ENCODE data around the gene TSEN15. TPM values are rescaled to one million over a fixed set of nuclear protein-coding genes. Genes with fewer than 3 reads are reported as not detected.

TSEN15 gene
- total RNA-seq (25.6 TPM), polyA plus RNA-seq (ENCODE audit: insufficient read depth, low read depth, low replicate concordance) (24.7 TPM)
- long read RNA-seq, donor 1, partial matches to known transcripts = 0 of 13 reads
- long read RNA-seq, donor 1, other reads (novel, unspliced or antisense) = 0 of 13 reads
- long read RNA-seq, donor 2, transcript TSEN15-208 (4 exons, 2,219 nt) = major isoform, 8 of 19 reads
- long read RNA-seq, donor 2, transcript TSEN15-216 (5 exons, 1,986 nt) = minor isoform, 6 of 19 reads
- long read RNA-seq, donor 2, partial matches to known transcripts = 0 of 19 reads
- long read RNA-seq, donor 2, other reads (novel, unspliced or antisense) = 0 of 19 reads
- long read RNA-seq, donor 3, transcript TSEN15-216 (5 exons, 1,986 nt) = major isoform, 8 of 13 reads
- long read RNA-seq, donor 3, partial matches to known transcripts = 0 of 13 reads
- long read RNA-seq, donor 3, other reads (novel, unspliced or antisense) = 0 of 13 reads
- long read RNA-seq, donor 4, transcript TSEN15-216 (5 exons, 1,986 nt) = major isoform, 8 of 20 reads
- long read RNA-seq, donor 4, partial matches to known transcripts = 6 of 20 reads
- long read RNA-seq, donor 4, other reads (novel, unspliced or antisense) = 0 of 20 reads
- long read RNA-seq, donor 5, partial matches to known transcripts = 0 of 2 reads
- long read RNA-seq, donor 5, other reads (novel, unspliced or antisense) = 0 of 2 reads
- long read RNA-seq, donor 6, transcript TSEN15-216 (5 exons, 1,986 nt) = minor isoform, 5 of 33 reads
- long read RNA-seq, donor 6, transcript TSEN15-203 (4 exons, 1,844 nt) = minor isoform, 7 of 33 reads
- long read RNA-seq, donor 6, transcript TSEN15-208 (4 exons, 2,219 nt) = major isoform, 9 of 33 reads
- long read RNA-seq, donor 6, partial matches to known transcripts = 9 of 33 reads
- long read RNA-seq, donor 6, other reads (novel, unspliced or antisense) = 0 of 33 reads
- long read RNA-seq, donor 7, transcript TSEN15-216 (5 exons, 1,986 nt) = major isoform, 12 of 25 reads
- long read RNA-seq, donor 7, transcript TSEN15-203 (4 exons, 1,844 nt) = minor isoform, 9 of 25 reads
- long read RNA-seq, donor 7, partial matches to known transcripts = 1 of 25 reads
- long read RNA-seq, donor 7, other reads (novel, unspliced or antisense) = 1 of 25 reads
- long read RNA-seq, donor 8, transcript TSEN15-216 (5 exons, 1,986 nt) = minor isoform, 5 of 21 reads
- long read RNA-seq, donor 8, transcript TSEN15-208 (4 exons, 2,219 nt) = major isoform, 11 of 21 reads
- long read RNA-seq, donor 8, partial matches to known transcripts = 0 of 21 reads
- long read RNA-seq, donor 8, other reads (novel, unspliced or antisense) = 0 of 21 reads
- long read RNA-seq, donor 9, partial matches to known transcripts = 0 of 8 reads
- long read RNA-seq, donor 9, other reads (novel, unspliced or antisense) = 0 of 8 reads
- long read RNA-seq, donor 10, transcript TSEN15-203 (4 exons, 1,844 nt) = minor isoform, 5 of 14 reads
- long read RNA-seq, donor 10, transcript TSEN15-216 (5 exons, 1,986 nt) = major isoform, 7 of 14 reads
- long read RNA-seq, donor 10, partial matches to known transcripts = 0 of 14 reads
- long read RNA-seq, donor 10, other reads (novel, unspliced or antisense) = 0 of 14 reads

- Histone ChIP-seq H3K27me3 (ENCODE audit: control insufficient read depth, insufficient read depth, low read length) (no peaks in the 10 kb centered on the region), H3K4me1 (ENCODE audit: control insufficient read depth in 2 of 3, insufficient read depth in 2 of 3, low read depth in 1 of 3, low read length in 3 of 3) (peaks cover 4 to 14% (median 7%) of the 10 kb centered on the region in 3 donors), H3K4me3 (ENCODE audit: low read length in 3 of 3) (peak within 1 kb of the TSS; percentile 76 to 95 (median 86)), H3K9me3 (ENCODE audit: control insufficient read depth in 2 of 3, insufficient read depth in 1 of 3, low read length in 3 of 3) (no peaks in the 10 kb centered on the region), H3K9ac (ENCODE audit: low read length in 3 of 3) (peak within 1 kb of the TSS; percentile 71 to 86 (median 85)), H3K36me3 (ENCODE audit: control insufficient read depth in 2 of 3, insufficient read depth in 3 of 3, low read length in 3 of 3) (no peaks in the 10 kb centered on the region), H3K27ac (ENCODE audit: low read depth in 2 of 2, low read length in 2 of 2) (peak within 1 kb of the TSS; percentile 65 to 80)
- intact Hi-C loops (cut with DNase I) = no loop called here
- peak; percentile 86 to 93 (median 91) for DNase-seq
- TF ChIP-seq CTCF (IDR thresholded peaks at IDR 0.05; ENCODE audit: borderline replicate concordance, extremely low read depth, insufficient read depth) = peak; percentile 9
- FAIRE-seq = no peak
Measured at GRCh38 chr1:184051485-184052193, at the start of gene TSEN15. Gene TSEN15 (plus strand): TSS chr1:184051730. CDS start chr1:184051756, 26 bp downstream.

- Histone ChIP-seq H3K4me1 (ENCODE audit: control insufficient read depth in 2 of 3, insufficient read depth in 2 of 3, low read depth in 1 of 3, low read length in 3 of 3) (no peaks in the 10 kb centered on the region), H3K4me3 (ENCODE audit: low read length in 3 of 3) (no peak overlapping the region), H3K9me3 (ENCODE audit: control insufficient read depth in 2 of 3, insufficient read depth in 1 of 3, low read length in 3 of 3) (no peaks in the 10 kb centered on the region), H3K9ac (ENCODE audit: low read length in 3 of 3) (no peak overlapping the region), H3K27ac (ENCODE audit: low read depth in 2 of 2, low read length in 2 of 2) (no peak overlapping the region), H3K36me3 (ENCODE audit: control insufficient read depth in 2 of 3, insufficient read depth in 3 of 3, low read length in 3 of 3) (no peaks in the 10 kb centered on the region), H3K27me3 (ENCODE audit: control insufficient read depth, insufficient read depth, low read length) (no peaks in the 10 kb centered on the region)
- intact Hi-C loops (cut with DNase I) = no loop called here
- no peak for DNase-seq
- FAIRE-seq = no peak
- no peak for TF ChIP-seq CTCF (IDR thresholded peaks at IDR 0.05; ENCODE audit: borderline replicate concordance, extremely low read depth, insufficient read depth)
Measured at GRCh38 chr1:184002071-184002470, 49.5 kb upstream of the TSEN15 start.

- intact Hi-C loops (cut with DNase I) = no loop called here
- no peak overlapping the region for H3K4me3 ChIP-seq (ENCODE audit: low read length in 3 of 3)
- no peaks in the 10 kb centered on the region for H3K9me3 ChIP-seq (ENCODE audit: control insufficient read depth in 2 of 3, insufficient read depth in 1 of 3, low read length in 3 of 3)
- H3K9ac ChIP-seq (ENCODE audit: low read length in 3 of 3) = no peak overlapping the region
- no peaks in the 10 kb centered on the region for H3K27me3 ChIP-seq (ENCODE audit: control insufficient read depth, insufficient read depth, low read length)
- no peak for TF ChIP-seq CTCF (IDR thresholded peaks at IDR 0.05; ENCODE audit: borderline replicate concordance, extremely low read depth, insufficient read depth)
- H3K27ac ChIP-seq (ENCODE audit: low read depth in 2 of 2, low read length in 2 of 2) = no peak overlapping the region
- FAIRE-seq (no peak), DNase-seq (no peak)
- H3K4me1 ChIP-seq (ENCODE audit: control insufficient read depth in 2 of 3, insufficient read depth in 2 of 3, low read depth in 1 of 3, low read length in 3 of 3) = no peaks in the 10 kb centered on the region
- no peaks in the 10 kb centered on the region for H3K36me3 ChIP-seq (ENCODE audit: control insufficient read depth in 2 of 3, insufficient read depth in 3 of 3, low read length in 3 of 3)
Measured at GRCh38 chr1:184004935-184005334, 46.6 kb upstream of the TSEN15 start.
